NK-92 (cell line): ENCODE results near the gene KCNA10.

Source experiments
- DNase-seq: peaks from one replicate; lab custom pipeline; 2025; ENCODE audit not compliant: unreplicated experiment; lab: John Stamatoyannopoulos, UW

KCNA10 gene

DNA sequence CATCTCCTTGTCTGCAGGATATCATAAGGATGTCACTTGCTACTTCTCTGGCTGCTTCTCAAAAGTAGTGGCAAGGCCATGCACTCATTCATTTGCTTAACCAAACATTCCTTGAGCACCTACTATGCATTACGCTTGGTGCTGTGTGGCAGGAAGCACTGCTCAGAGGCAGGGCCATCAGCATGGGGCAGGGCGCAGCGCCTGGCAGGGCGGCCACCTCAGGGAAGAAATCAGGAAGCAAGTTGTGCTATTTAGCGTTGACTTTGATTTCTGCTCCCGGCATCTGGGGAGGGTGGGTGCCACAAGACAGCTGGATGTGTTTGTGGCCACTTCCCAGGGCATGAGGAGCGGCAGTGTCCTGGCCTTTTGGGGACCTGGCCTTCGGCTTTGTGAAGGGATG, 40.1 kb downstream of the KCNA10 start:
- no peak for DNase-seq

DNA sequence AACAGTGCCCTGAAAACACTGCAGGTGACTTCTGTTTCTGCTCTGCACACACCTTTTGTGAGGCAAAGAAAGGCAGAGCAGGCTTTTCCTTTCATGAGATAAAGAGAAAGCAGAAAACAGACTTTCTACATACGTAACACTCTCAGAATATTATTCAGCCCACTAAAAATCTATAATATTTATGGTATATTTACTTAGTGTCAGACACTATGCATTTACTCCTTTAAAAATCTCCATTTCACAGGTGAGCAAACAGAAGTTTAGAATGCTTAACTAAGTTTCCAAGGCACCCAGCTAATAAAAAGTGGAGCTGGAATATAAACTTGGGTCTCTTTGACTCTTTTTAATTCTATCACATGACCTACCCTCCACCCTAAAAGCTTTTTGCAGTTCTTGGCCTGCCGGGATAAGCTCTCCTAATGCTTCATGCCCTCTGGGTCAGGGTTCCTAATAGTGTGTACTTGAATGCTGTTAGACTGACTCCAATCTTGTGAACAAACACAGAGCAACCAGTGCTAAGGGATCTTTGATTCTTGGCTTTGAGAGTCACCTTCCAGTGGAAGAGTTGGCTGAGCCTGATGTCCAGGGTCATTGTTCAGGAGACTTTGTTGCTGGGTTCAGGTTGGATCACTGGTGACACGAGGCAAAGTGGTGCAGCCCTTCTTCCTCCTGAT, 40.9 kb downstream of the KCNA10 start:
- DNase-seq = no peak

DNA sequence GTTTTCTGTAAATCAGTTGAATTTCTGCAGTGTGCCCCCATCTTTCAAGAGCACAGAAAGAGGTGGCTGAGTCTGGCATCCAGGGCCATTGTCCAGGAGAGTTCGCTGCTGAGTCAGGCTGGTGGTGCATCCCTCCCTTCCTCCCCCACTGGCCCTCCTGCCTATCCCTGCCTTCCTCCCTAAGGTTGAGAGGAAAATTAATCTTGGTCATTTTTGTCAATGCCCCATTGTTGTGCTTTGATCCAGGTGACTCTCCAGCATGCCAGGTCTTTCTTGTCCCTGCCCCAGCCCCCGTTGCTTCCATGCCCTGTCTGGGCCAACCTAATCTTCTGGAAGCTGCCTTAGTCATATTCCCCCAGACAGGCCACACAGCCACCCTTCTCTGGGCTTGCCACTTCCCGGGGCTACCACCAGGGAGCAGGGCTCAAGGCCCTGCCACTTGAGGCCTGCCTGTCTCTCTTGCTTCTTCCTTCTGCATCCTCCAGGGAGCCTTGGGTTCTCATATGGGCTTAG, 41.5 kb downstream of the KCNA10 start:
- no peak for DNase-seq

DNA sequence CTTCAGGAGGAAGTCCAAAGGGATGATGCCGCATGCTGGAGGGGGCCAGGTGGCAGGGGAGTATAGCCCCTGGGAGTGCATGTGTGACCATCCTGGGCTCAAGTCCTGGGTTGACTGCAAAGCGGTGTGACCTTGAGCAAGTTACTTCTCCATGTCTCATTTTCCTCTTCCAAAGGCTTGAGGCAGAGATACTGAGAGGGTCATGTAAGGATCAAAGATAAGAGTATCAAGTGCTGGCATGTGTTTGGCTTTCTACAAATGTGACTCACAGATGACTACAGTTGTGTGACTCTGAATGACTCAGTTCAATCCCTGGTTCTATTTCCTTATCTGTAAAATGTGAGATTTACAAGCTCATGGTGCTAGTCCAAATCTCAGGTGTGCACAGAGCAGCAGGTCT, 41.9 kb downstream of the KCNA10 start:
- no peak for DNase-seq

DNA sequence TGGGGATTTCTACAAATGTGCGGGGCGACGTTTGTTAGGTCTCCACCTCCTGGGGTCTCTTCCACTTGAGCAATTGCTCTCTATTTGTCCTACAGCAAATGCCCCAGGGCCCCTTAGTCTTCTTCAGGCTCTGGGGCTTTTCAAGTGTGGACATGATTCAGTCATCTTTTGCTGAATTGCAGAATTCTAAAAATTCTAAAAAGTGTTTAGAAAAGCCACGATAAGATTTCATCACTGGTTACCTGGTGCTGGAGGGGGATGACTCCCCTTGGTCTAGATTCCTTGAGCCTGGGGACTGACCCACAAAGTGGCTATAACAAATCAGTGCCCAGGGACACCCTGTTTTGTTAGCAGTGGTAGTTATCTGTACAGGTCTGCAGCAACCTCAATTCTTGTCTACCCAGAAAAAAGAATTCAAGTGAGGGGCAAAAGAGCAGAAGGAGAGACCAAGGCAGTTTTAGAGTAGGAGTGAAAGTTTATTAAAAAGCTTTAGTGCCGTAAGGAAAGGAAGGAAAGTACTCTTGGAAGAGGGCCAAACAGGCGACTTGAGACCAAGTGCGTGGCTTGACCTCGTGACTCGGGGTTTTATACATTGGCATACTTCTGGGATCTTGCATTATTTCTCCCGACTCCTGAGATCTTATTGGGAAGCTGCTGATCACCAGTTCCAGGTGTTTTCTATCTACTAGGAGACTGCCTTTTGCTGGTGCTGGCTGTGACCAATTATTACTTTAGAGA, 42.8 kb downstream of the KCNA10 start:
- no peak for DNase-seq

DNA sequence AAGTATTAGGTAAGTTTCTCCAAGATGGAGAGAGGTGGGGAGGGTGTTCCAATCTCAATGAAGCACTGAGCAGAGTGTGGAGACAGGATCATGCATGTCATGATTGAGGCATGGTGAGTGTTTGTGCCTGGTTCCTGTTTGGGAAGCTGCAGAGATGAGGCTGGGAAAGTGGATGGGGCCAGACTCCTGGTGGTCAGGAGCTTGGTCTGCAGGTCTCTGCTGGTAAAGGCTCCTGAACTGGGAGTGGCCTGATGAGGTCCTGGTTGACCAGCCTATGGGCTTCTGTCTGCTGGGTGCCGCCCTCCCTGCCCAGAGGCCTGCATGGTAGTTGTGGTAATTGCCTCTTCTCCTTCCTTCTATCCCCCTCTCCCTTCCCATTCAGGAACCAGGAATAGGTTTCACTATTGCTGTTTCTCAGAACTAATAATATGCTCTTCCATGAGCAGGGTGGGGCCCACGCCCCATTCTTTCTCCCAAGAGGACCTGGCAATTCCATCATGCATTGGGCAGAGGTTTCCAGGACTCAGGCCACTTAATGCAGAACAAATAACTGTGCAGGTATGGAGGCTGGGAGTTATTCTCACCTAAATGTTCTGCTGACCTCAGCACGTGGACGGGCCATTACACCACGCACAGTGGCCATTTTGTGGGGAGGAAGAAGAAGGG, 43.5 kb downstream of the KCNA10 start:
- no peak for DNase-seq

DNA sequence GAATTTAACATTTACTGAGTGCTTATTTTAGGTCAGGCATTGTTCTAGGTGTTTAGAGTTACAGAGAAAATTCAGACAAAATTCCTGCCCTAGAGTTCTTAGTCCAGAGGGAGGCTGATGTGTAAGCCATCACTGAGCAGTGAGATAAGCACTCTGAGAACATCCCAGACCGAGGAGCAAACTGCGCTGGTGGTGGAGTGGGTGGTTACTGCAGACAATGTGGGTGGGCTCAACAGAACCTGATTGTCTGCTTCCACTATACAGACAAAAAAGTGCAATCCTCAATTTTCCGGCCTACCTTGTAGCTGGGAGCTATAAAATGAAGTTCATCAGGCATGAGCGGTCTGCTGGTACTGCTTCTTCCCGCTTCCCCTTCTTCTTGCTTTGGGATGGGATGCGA, 44.5 kb downstream of the KCNA10 start:
- no peak for DNase-seq

DNA sequence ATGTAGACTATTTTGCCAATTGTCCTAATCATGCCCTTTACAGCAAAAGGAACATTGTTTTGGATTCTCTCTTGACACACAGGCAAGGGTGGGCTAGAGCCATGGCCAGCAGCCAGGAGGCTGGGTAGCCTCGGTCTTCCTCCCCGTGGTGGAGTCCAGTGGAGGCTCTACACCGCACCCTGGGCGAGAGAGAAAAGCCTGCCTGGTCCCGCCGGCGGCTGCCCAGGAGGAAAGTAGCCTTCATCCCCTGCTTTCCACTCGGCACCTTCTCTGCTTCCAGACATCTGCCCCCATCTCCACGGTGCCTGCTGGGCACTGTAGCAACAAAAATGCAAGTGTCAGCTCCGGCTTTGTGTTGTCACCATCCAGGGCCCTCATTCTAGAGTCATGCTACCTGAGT, 46.4 kb downstream of the KCNA10 start:
- DNase-seq = no peak

DNA sequence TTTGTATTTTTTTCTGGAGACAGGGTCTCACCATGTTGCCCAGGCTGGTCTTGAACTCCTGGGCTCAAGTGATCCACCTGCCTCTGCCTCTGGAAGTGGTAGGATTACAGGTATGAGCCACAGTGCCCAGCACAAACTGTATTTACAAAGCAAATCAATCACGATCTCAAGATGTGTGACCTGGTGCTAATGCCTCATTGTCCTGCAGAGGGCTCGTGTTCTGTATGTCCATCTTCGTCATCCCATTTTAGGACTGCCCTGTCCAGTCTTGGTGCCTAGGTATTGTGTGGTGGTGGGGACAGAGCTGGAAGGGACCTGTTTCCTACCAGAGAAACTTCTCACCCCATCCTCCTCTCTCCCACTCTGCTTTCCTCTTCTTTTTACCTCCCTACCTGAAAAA, 47.8 kb downstream of the KCNA10 start:
- DNase-seq = no peak
